ENCODE data around the gene CCR9. TPM values are rescaled to one million over a fixed set of nuclear protein-coding genes. Genes with fewer than 3 reads are reported as not detected.

Gene CCR9
- total and polyA plus RNA-seq, 2 experiments from 2014 or later = not detected

- peaks cover under 1% of the 10 kb centered on the region; the same call in 2 of the 3 replicates for H3K4me1 Mint-ChIP-seq
- Histone ChIP-seq H4K20me1 (replicated peaks; ENCODE audit: insufficient read depth) (no peaks in the 10 kb centered on the region), H3K4me1 (ENCODE audit: insufficient read depth) (no peaks in the 10 kb centered on the region; the same call in 1 of the 2 replicates), H3K9me2 (ENCODE audit: insufficient read depth) (no peaks in the 10 kb centered on the region), H3K79me2 (replicated peaks; ENCODE audit: insufficient read depth) (no peaks in the 10 kb centered on the region), H3K27me3 (ENCODE audit: insufficient read depth) (no peaks in the 10 kb centered on the region), H3K36me3 (ENCODE audit: insufficient read depth) (no peaks in the 10 kb centered on the region), H2AFZ (no peak overlapping the region), H3F3A (replicated peaks; ENCODE audit: low read depth) (no peaks in the 10 kb centered on the region), H3K4me3 (no peak overlapping the region), H3K27ac (ENCODE audit: low read depth) (no peak overlapping the region), H3K4me2 (no peak overlapping the region)
- peaks cover 4% of the 10 kb centered on the region for H3K27me3 Mint-ChIP-seq (ENCODE audit: insufficient read depth, low read depth, poor library complexity)
- H3K36me3 Mint-ChIP-seq (ENCODE audit: low read depth) = no peaks in the 10 kb centered on the region
- no peaks in the 10 kb centered on the region for H3K9me3 Mint-ChIP-seq
- DNase-seq (ENCODE audit: low spot score) = no peak
- no peak for TF ChIP-seq ETS1 (IDR thresholded peaks at IDR 0.05)
- TF ChIP-seq ZNF114 (CRISPR knock-in tag; IDR thresholded peaks at IDR 0.05) = no peak
- TF ChIP-seq JUNB (IDR thresholded peaks at IDR 0.05; ENCODE audit: unreplicated experiment) = no peak
- no peak for TF ChIP-seq EZH2phosphoT487 (IDR thresholded peaks at IDR 0.05; ENCODE audit: unreplicated experiment)
- TF ChIP-seq STAT1 (IDR thresholded peaks at IDR 0.05; ENCODE audit: unreplicated experiment) = no peak
- no peak overlapping the region for H3K27ac Mint-ChIP-seq
- no peak for ATAC-seq
- H3K4me3 Mint-ChIP-seq = no peak overlapping the region
Measured at GRCh38 chr3:45880725-45881077, 5.6 kb upstream of the CCR9 start.

- Mint-ChIP-seq H3K36me3 (ENCODE audit: low read depth) (no peaks in the 10 kb centered on the region), H3K4me1 (peaks cover 7% of the 10 kb centered on the region; the same call in 2 of the 3 replicates), H3K27me3 (ENCODE audit: insufficient read depth, low read depth, poor library complexity) (peaks cover 4% of the 10 kb centered on the region), H3K9me3 (no peaks in the 10 kb centered on the region), H3K27ac (no peak overlapping the region), H3K4me3 (no peak overlapping the region)
- H3K79me2 ChIP-seq (replicated peaks; ENCODE audit: insufficient read depth) = no peaks in the 10 kb centered on the region
- no peak for TF ChIP-seq EZH2 (IDR thresholded peaks at IDR 0.05; ENCODE audit: low read depth, unreplicated experiment)
- no peak for TF ChIP-seq POLR2AphosphoS5 (IDR thresholded peaks at IDR 0.05; ENCODE audit: low read depth)
- TF ChIP-seq REST (IDR thresholded peaks at IDR 0.05; ENCODE audit: unreplicated experiment) = no peak
- TF ChIP-seq ZNF114 (CRISPR knock-in tag; IDR thresholded peaks at IDR 0.05) = no peak
- TF ChIP-seq EZH2phosphoT487 (IDR thresholded peaks at IDR 0.05; ENCODE audit: unreplicated experiment) = no peak
- no peak for TF ChIP-seq ETS1 (IDR thresholded peaks at IDR 0.05)
- TF ChIP-seq, protein P1, sequence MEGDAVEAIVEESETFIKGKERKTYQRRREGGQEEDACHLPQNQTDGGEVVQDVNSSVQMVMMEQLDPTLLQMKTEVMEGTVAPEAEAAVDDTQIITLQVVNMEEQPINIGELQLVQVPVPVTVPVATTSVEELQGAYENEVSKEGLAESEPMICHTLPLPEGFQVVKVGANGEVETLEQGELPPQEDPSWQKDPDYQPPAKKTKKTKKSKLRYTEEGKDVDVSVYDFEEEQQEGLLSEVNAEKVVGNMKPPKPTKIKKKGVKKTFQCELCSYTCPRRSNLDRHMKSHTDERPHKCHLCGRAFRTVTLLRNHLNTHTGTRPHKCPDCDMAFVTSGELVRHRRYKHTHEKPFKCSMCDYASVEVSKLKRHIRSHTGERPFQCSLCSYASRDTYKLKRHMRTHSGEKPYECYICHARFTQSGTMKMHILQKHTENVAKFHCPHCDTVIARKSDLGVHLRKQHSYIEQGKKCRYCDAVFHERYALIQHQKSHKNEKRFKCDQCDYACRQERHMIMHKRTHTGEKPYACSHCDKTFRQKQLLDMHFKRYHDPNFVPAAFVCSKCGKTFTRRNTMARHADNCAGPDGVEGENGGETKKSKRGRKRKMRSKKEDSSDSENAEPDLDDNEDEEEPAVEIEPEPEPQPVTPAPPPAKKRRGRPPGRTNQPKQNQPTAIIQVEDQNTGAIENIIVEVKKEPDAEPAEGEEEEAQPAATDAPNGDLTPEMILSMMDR (conservative IDR thresholded peaks at IDR 0.05; ENCODE audit: low read depth in 2 of 2) = no peak
- no peak for TF ChIP-seq JUNB (IDR thresholded peaks at IDR 0.05; ENCODE audit: unreplicated experiment)
- no peak for TF ChIP-seq STAT1 (IDR thresholded peaks at IDR 0.05; ENCODE audit: unreplicated experiment)
- no peaks in the 10 kb centered on the region for H4K20me1 ChIP-seq (replicated peaks; ENCODE audit: insufficient read depth)
- no peaks in the 10 kb centered on the region; the same call in 1 of the 2 replicates for H3K4me1 ChIP-seq (ENCODE audit: insufficient read depth)
- H2AFZ ChIP-seq = no peak overlapping the region
- ATAC-seq = no peak
- no peak overlapping the region for H3K4me3 ChIP-seq
- no peaks in the 10 kb centered on the region for H3K27me3 ChIP-seq (ENCODE audit: insufficient read depth)
- H3F3A ChIP-seq (replicated peaks; ENCODE audit: low read depth) = no peaks in the 10 kb centered on the region
- no peaks in the 10 kb centered on the region for H3K9me2 ChIP-seq (ENCODE audit: insufficient read depth)
- H3K4me2 ChIP-seq = no peak overlapping the region
- DNase-seq (ENCODE audit: low spot score) = no peak
- no peak overlapping the region for H3K27ac ChIP-seq (ENCODE audit: low read depth)
- no peaks in the 10 kb centered on the region for H3K36me3 ChIP-seq (ENCODE audit: insufficient read depth)
Measured at GRCh38 chr3:45881078-45882022, 5.0 kb upstream of the CCR9 start.

Data from GM23338 (cell line).